GM19324 (cell line): ENCODE data around the gene CLCNKA.
"Not testable (repeated sequence)": the region's sequence is repeated elsewhere in the genome, so short reads cannot be mapped to it uniquely, and the experiment has no call there.

Source experiments
- ATAC-seq: cut with Tn5 transposase; IDR thresholded peaks from one replicate; pipeline ENCODE4 v1.9.1; 2021; ENCODE audit warnings: mild to moderate bottlenecking, moderate library complexity; ENCODE audit not compliant: unreplicated experiment, low FRiP score

The CLCNKA gene

GRCh38 chr1:16061266-16061665, 39.4 kb downstream of the CLCNKA start:
- ATAC-seq = no peak

GRCh38 chr1:16061989-16062686, 40.3 kb downstream of the CLCNKA start:
- ATAC-seq = not testable (repeated sequence)

- ATAC-seq = not testable (repeated sequence)
Measured at GRCh38 chr1:16062687-16063075, 40.8 kb downstream of the CLCNKA start.

- ATAC-seq = no peak
Measured at GRCh38 chr1:16063226-16063829, 41.5 kb downstream of the CLCNKA start.

- no peak for ATAC-seq
Measured at GRCh38 chr1:16063921-16064320, 42.1 kb downstream of the CLCNKA start.

GRCh38 chr1:16064536-16065268, 42.9 kb downstream of the CLCNKA start:
- ATAC-seq = no peak

- no peak for ATAC-seq
Measured at GRCh38 chr1:16065269-16065576, 43.4 kb downstream of the CLCNKA start.

- no peak for ATAC-seq
Measured at GRCh38 chr1:16066245-16066644, 44.4 kb downstream of the CLCNKA start.

GRCh38 chr1:16067127-16067768, 45.4 kb downstream of the CLCNKA start:
- no peak for ATAC-seq

GRCh38 chr1:16067933-16068332, 46.1 kb downstream of the CLCNKA start:
- no peak for ATAC-seq

- ATAC-seq = no peak
Measured at GRCh38 chr1:16068356-16069270, 46.8 kb downstream of the CLCNKA start.

GRCh38 chr1:16070640-16071355, 49.0 kb downstream of the CLCNKA start:
- no peak for ATAC-seq

- no peak for ATAC-seq
Measured at GRCh38 chr1:16071614-16072013, 49.8 kb downstream of the CLCNKA start.

- ATAC-seq = no peak
Measured at GRCh38 chr1:16072095-16072494, 50.3 kb downstream of the CLCNKA start.

- ATAC-seq = no peak
Measured at GRCh38 chr1:16072616-16073484, 51.0 kb downstream of the CLCNKA start.

- ATAC-seq = no peak
Measured at GRCh38 chr1:16073490-16074119, 51.8 kb downstream of the CLCNKA start, which contains the start of gene FAM131C. TSS of gene FAM131C (minus strand) at chr1:16073651. CDS start at chr1:16073442, 209 bp downstream.

- ATAC-seq = no peak
Measured at GRCh38 chr1:16074217-16074616, 52.4 kb downstream of the CLCNKA start.

GRCh38 chr1:16075337-16076030, 53.6 kb downstream of the CLCNKA start:
- no peak for ATAC-seq
